Measurements from ENCODE around the gene TAPT1. TPM values are rescaled to one million over a fixed set of nuclear protein-coding genes. Genes with fewer than 3 reads are reported as not detected.

Gene TAPT1
- total RNA-seq, 1 experiment from 2014 or later, result 11.1 TPM

GRCh38 chr4:16224264-16225166 lies 1.8 kb downstream of the TAPT1 start:
- H2BK20ac ChIP-seq (ENCODE audit: low read depth, low read length, poor library complexity, severe bottlenecking), result no peak overlapping the region
- peaks cover 0 to 2% (median 0%) of the 10 kb centered on the region in 3 experiments; a peak in 2 of 7 replicates for H3K36me3 Mint-ChIP-seq (ENCODE audit: insufficient read depth in 1 of 3, low read depth in 3 of 3)
- no peaks in the 10 kb centered on the region for H3K27me3 ChIP-seq (ENCODE audit: insufficient read depth, low read length)
- H3K23me2 ChIP-seq (ENCODE audit: insufficient read length, low read depth, low read length, poor library complexity, severe bottlenecking), result peaks cover 10% of the 10 kb centered on the region
- peaks cover 28 to 33% of the 10 kb centered on the region in 2 experiments for H3K4me1 Mint-ChIP-seq
- no CpG with 5 or more reads among the region's 6 CpGs for WGBS (ENCODE audit: extremely low coverage, insufficient read length, low lambda C conversion rate)
- H4K8ac ChIP-seq (replicated peaks; ENCODE audit: insufficient read length, low read depth, low read length), result no peak overlapping the region
- peaks cover 2% of the 10 kb centered on the region; the same call in 1 of the 2 replicates for H3K79me2 ChIP-seq (ENCODE audit: insufficient read depth, low read length)
- H2BK120ac ChIP-seq (ENCODE audit: low read depth, low read length, poor library complexity, severe bottlenecking), result no peak overlapping the region
- H4K20me1 ChIP-seq (ENCODE audit: control insufficient read depth, insufficient read depth, insufficient read length), result no peaks in the 10 kb centered on the region
- H2BK5ac ChIP-seq (ENCODE audit: insufficient read length, low read length), result no peak overlapping the region
- no peak overlapping the region for H3K14ac ChIP-seq (ENCODE audit: insufficient read depth, low read length)
- TF ChIP-seq CTCF (conservative IDR thresholded peaks at IDR 0.05), result no peak
- H2BK12ac ChIP-seq (ENCODE audit: insufficient read length, low read depth, low read length), result no peak overlapping the region
- H2AFZ ChIP-seq (ENCODE audit: low read length), result no peak overlapping the region
- peak overlapping the region; percentile 4 to 36 (median 29); a peak in 4 of 7 replicates for H3K27ac Mint-ChIP-seq
- H3K27ac ChIP-seq (ENCODE audit: insufficient read length, low read depth, low read length), result no peak overlapping the region
- no peaks in the 10 kb centered on the region for H3K79me1 ChIP-seq (ENCODE audit: insufficient read depth, low read depth, low read length, poor library complexity, severe bottlenecking)
- H3K18ac ChIP-seq (ENCODE audit: insufficient read length, low read depth, low read length), result no peak overlapping the region
- peak overlapping the region; percentile 98 for H3K4me2 ChIP-seq (ENCODE audit: insufficient read depth, insufficient read length, low read length)
- no peak overlapping the region for H3K4ac ChIP-seq (ENCODE audit: low read depth, low read length)
- peak overlapping the region; percentile 86 to 93 for H3K4me3 Mint-ChIP-seq
- H3K9ac ChIP-seq (ENCODE audit: extremely low read depth, insufficient read length, low read length), result no peak overlapping the region
- peak; percentile 37 for DNase-seq
- H2AK5ac ChIP-seq (ENCODE audit: insufficient read length, low read length), result no peak overlapping the region
- no peaks in the 10 kb centered on the region for H3K9me3 ChIP-seq (ENCODE audit: control insufficient read depth, low read depth, low read length)
- H3K56ac ChIP-seq (ENCODE audit: insufficient read length, low read depth, low read length), result no peak overlapping the region
- H3K27me3 Mint-ChIP-seq (ENCODE audit: low read depth), result no peaks in the 10 kb centered on the region
- no peaks in the 10 kb centered on the region for H3K9me3 Mint-ChIP-seq
- no peak overlapping the region for H4K91ac ChIP-seq (ENCODE audit: insufficient read length, low read depth, low read length)
- peaks cover 4% of the 10 kb centered on the region; the same call in 1 of the 2 replicates for H3K4me1 ChIP-seq (ENCODE audit: insufficient read depth, low read length)
- no peak overlapping the region for H2BK15ac ChIP-seq (ENCODE audit: low read depth, low read length)
- H3T11ph ChIP-seq (ENCODE audit: low read length), result no peak overlapping the region
- no peak overlapping the region for H4K5ac ChIP-seq (ENCODE audit: insufficient read length, low read depth, low read length)
- no peak overlapping the region for H3K23ac ChIP-seq (ENCODE audit: insufficient read length, low read depth, low read length)
